K562 (cell line): Measurements from ENCODE around the gene OR13C4. TPM values are rescaled to one million over a fixed set of nuclear protein-coding genes. Genes with fewer than 3 reads are reported as not detected.

Source experiments
- ATAC-seq: fragments of 200-7000 bp; cut with Tn5 transposase; 3 replicates; pipeline ENCODE4 v1.9.1; 2020; ENCODE audit warnings: moderate library complexity
- BruUV-seq: library from RNA; stranded (reverse); fragments of 400-500 nt; replicated peaks from 2 replicates; lab custom pipeline; 2021; lab: Mats Ljungman, UMichigan
- CTCF ChIA-PET: fragments of 300-600 bp; formaldehyde crosslinking; extraction: SDS; loops from one replicate; lab custom pipeline; 2021; ENCODE audit warnings: low intra/inter-chr PET ratio; lab: Yijun Ruan, JAX
- POLR2A ChIA-PET: fragments of 300-600, 350-650 bp; sonication (Branson Sonifier 250); formaldehyde crosslinking; extraction: SDS; loops from one replicate; lab custom pipeline; 2021; ENCODE audit warnings: antibody characterized with exemption, inconsistent platforms; lab: Yijun Ruan, JAX
- DNase-seq, 4 experiments: peaks; one replicate each; pipeline versions ENCODE4 v3.0.0 to v3.0.0-alpha.2; 2011 to 2018; ENCODE audit warnings: low spot score in 3 of 4, mixed read lengths in 3 of 4; ENCODE audit errors: extremely low read depth in 1 of 4
- FAIRE-seq: peaks from 2 replicates; lab custom pipeline; 2011; peaks lifted over from hg19 to GRCh38; lab: Jason Lieb, UNC
- H2AFZ ChIP-seq: 2 replicates; pipeline ENCODE4 v1.6.0; 2011; ENCODE audit warnings: low read depth, low read length, control low read depth, inconsistent platforms
- H3K27ac ChIP-seq: fragments of 200-600 bp; 3 replicates; pipeline ENCODE4 v1.8.0; 2011; ENCODE audit warnings: low read depth, mild to moderate bottlenecking, control low read depth, inconsistent platforms, low read length, moderate library complexity, mixed read lengths; ENCODE audit errors: extremely low read depth
- H3K27me3 ChIP-seq, 2 experiments: fragments of 300-600 bp in 1 of 2; 2 replicates in 1 of 2; 3 replicates in 1 of 2; pipeline versions ENCODE4 v1.6.0 to v1.8.0; 2011; ENCODE audit warnings: inconsistent platforms in 2 of 2, low read length in 2 of 2, mild to moderate bottlenecking in 1 of 2, mixed read lengths in 1 of 2, moderate library complexity in 1 of 2; ENCODE audit not compliant: control insufficient read depth in 2 of 2, insufficient read depth in 2 of 2
- H3K36me3 ChIP-seq: fragments of 300-600 bp; 3 replicates; pipeline ENCODE4 v1.8.0; 2011; ENCODE audit warnings: mild to moderate bottlenecking, low read length, inconsistent platforms; ENCODE audit not compliant: control insufficient read depth, insufficient read depth
- H3K4me1 ChIP-seq, 2 experiments: fragments of 200-600 bp in 1 of 2; replicated peaks in 1 of 2; 2 replicates in 1 of 2; 3 replicates in 1 of 2; pipeline versions ENCODE4 v1.5.1 to v1.8.0; 2011; ENCODE audit warnings: inconsistent platforms in 2 of 2, low read length in 2 of 2, mild to moderate bottlenecking in 1 of 2, mixed read lengths in 1 of 2, moderate library complexity in 1 of 2; ENCODE audit not compliant: control insufficient read depth in 2 of 2, insufficient read depth in 2 of 2
- H3K4me2 ChIP-seq: 2 replicates; pipeline ENCODE4 v1.6.1; 2011; ENCODE audit warnings: low read length, control low read depth, inconsistent platforms, mixed read lengths; ENCODE audit not compliant: insufficient read depth
- H3K4me3 ChIP-seq: fragments of 200-600 bp; sonication (generic), shearing (Covaris generic); 2 replicates; pipeline ENCODE4 v1.5.1; 2016; ENCODE audit warnings: control low read depth, inconsistent platforms
- H3K79me2 ChIP-seq: fragments of 200-600 bp; 3 replicates; pipeline ENCODE4 v1.8.0; 2011; ENCODE audit warnings: low read length, inconsistent platforms; ENCODE audit not compliant: control insufficient read depth, insufficient read depth
- H3K9ac ChIP-seq, 2 experiments: 2 replicates each; pipeline versions ENCODE4 v1.6.0 to v1.6.1; 2011; ENCODE audit warnings: low read depth in 2 of 2, low read length in 2 of 2, control low read depth in 1 of 2, inconsistent platforms in 1 of 2, mild to moderate bottlenecking in 1 of 2, mixed read lengths in 1 of 2; ENCODE audit not compliant: insufficient read depth in 1 of 2
- H3K9me1 ChIP-seq: one replicate; pipeline ENCODE4 v1.6.0; 2011; ENCODE audit warnings: inconsistent platforms, mild to moderate bottlenecking, low read length, moderate library complexity; ENCODE audit not compliant: control insufficient read depth, insufficient read depth
- H3K9me3 ChIP-seq: replicated peaks from 2 replicates; pipeline ENCODE4 v1.5.1; 2011; ENCODE audit warnings: low read depth, low read length, inconsistent platforms; ENCODE audit not compliant: control insufficient read depth, insufficient read depth
- H4K20me1 ChIP-seq: replicated peaks from 2 replicates; pipeline ENCODE4 v1.6.1; 2011; ENCODE audit warnings: low read length, inconsistent platforms, mixed read lengths; ENCODE audit not compliant: control insufficient read depth, insufficient read depth
- ATF3 ChIP-seq, 2 experiments: fragments of 450-650 bp in 1 of 2; sonication (generic) in 1 of 2; formaldehyde crosslinking in 1 of 2; IDR thresholded peaks in 1 of 2; conservative IDR thresholded peaks in 1 of 2; 2 replicates each; pipeline versions ENCODE4 v1.6.1 to v1.8.1; 2016 to 2023; ENCODE audit warnings: mild to moderate bottlenecking in 2 of 2, moderate library complexity in 2 of 2, inconsistent platforms in 1 of 2, missing genetic modification reagents in 1 of 2
- BDP1 ChIP-seq: IDR thresholded peaks from 3 replicates; pipeline ENCODE4 v1.6.1; 2011; ENCODE audit not compliant: insufficient read length, insufficient read depth
- CSDE1 ChIP-seq, 2 experiments: fragments of 450-650 bp; IDR thresholded peaks; 2 replicates each; pipeline ENCODE4 v1.6.1; 2016; ENCODE audit warnings: mild to moderate bottlenecking in 1 of 2
- GABPB1 ChIP-seq: sonication (generic); formaldehyde crosslinking; IDR thresholded peaks from 2 replicates; pipeline ENCODE4 v1.8.0; 2022; ENCODE audit warnings: mild to moderate bottlenecking, missing genetic modification reagents
- KLF13 ChIP-seq: fragments of 450-650 bp; IDR thresholded peaks from 2 replicates; pipeline ENCODE4 v1.6.1; 2016; ENCODE audit warnings: missing genetic modification characterization, low read depth, mild to moderate bottlenecking, missing compliant biosample characterization, moderate library complexity, borderline replicate concordance
- LCOR ChIP-seq: sonication (generic); formaldehyde crosslinking; IDR thresholded peaks from 2 replicates; pipeline ENCODE4 v1.8.0; 2022; ENCODE audit warnings: mild to moderate bottlenecking, missing genetic modification reagents
- NFATC3 ChIP-seq: fragments of 450-650 bp; IDR thresholded peaks from 2 replicates; pipeline ENCODE4 v1.6.1; 2017; ENCODE audit warnings: mild to moderate bottlenecking
- NFRKB ChIP-seq: fragments of 450-650 bp; IDR thresholded peaks from 2 replicates; pipeline ENCODE4 v1.6.1; 2016; ENCODE audit warnings: low read depth
- REST ChIP-seq, 2 experiments: fragments of 450-650 bp; formaldehyde crosslinking in 1 of 2; IDR thresholded peaks; 2 replicates each; pipeline versions ENCODE4 v1.4.0 to v1.6.1; 2014 to 2020; ENCODE audit warnings: mild to moderate bottlenecking in 2 of 2, borderline replicate concordance in 1 of 2, low read depth in 1 of 2
- RNF2 ChIP-seq: sonication (generic); IDR thresholded peaks from 2 replicates; pipeline ENCODE4 v1.6.1; 2016
- ZNF174 ChIP-seq: fragments of 250-450 bp; sonication (Bioruptor Pico); IDR thresholded peaks from 2 replicates; pipeline ENCODE4 v1.4.0; 2020; ENCODE audit warnings: mild to moderate bottlenecking
- ZNF316 ChIP-seq: fragments of 450-650 bp; IDR thresholded peaks from 2 replicates; pipeline ENCODE4 v1.6.1; 2016
- ZNF75A ChIP-seq: fragments of 450-650 bp; formaldehyde crosslinking; IDR thresholded peaks from 2 replicates; pipeline ENCODE4 v1.4.0; 2020; ENCODE audit warnings: mild to moderate bottlenecking
- WGBS: fragments of 100-300 bp; shearing (Covaris generic); methylation state at CpG from one replicate; pipeline ENCODE4 v1.1.6; 2016; ENCODE audit warnings: low coverage, mixed read lengths; ENCODE audit not compliant: insufficient coverage; ENCODE audit errors: missing lambda C conversion rate; 5-methylcytosine and 5-hydroxymethylcytosine counted together
- in situ Hi-C: fragments of 300-500 bp; cut with MboI; formaldehyde crosslinking; loops from 4 replicates; pipeline ENCODE4 v1.15.0; 2018; ENCODE audit warnings: inconsistent platforms, mixed read lengths
- intact Hi-C: fragments of 100-400 bp; cut with micrococcal nuclease; formaldehyde crosslinking; loops from 2 replicates; pipeline ENCODE4 v1.14.2; 2022
- polyA plus RNA-seq, 8 experiments: library from polyadenylated mRNA; depleted of rRNA in 4 of 8; stranded (reverse) in 5 of 8; unstranded in 3 of 8; fragments of >200 nt; fragmentation: Nextera tagmentation in 2 of 8; fragmentation: Illumina TruSeq in 1 of 8; extraction: Ambion mirVana in 2 of 8; extraction: Trizol in 1 of 8; gene quantifications; 2 replicates each; pipeline versions ENCODE4 v1.2.1 to v1.2.3, GENCODE V29; 2011 to 2014; ENCODE audit warnings: inconsistent platforms in 1 of 8, missing spikeins in 1 of 8
- total RNA-seq, 7 experiments: library from RNA; depleted of rRNA in 6 of 7; stranded (reverse); fragments of >200 nt in 6 of 7; fragmentation: Illumina TruSeq in 2 of 7; extraction: Trizol in 2 of 7; gene quantifications; 2 replicates each; pipeline versions ENCODE4 v1.2.1 to v1.2.3, GENCODE V29; 2011 to 2021; ENCODE audit warnings: low replicate concordance in 1 of 7

The OR13C4 gene
- total and polyA plus RNA-seq, 9 of the 15 experiments (the other 6 are each of a cell fraction or from before 2014, with no cell fraction given), result not detected

- H4K20me1 ChIP-seq, result no peaks in the 10 kb centered on the region
- ChIA-PET CTCF (no interaction called here), POLR2A (no interaction called here)
- H3K9me3 ChIP-seq, result no peaks in the 10 kb centered on the region
- DNase-seq (no peak), ATAC-seq (no peak), FAIRE-seq (no peak)
- no peaks in the 10 kb centered on the region for H3K9me1 ChIP-seq
- intact Hi-C loops, result no loop called here
- no peak overlapping the region for H2AFZ ChIP-seq
- in situ Hi-C loops, result no loop called here
- H3K4me3 ChIP-seq, result no peak overlapping the region
- H3K4me1 ChIP-seq, result no peaks in the 10 kb centered on the region
- no peaks in the 10 kb centered on the region for H3K36me3 ChIP-seq
- H3K9ac ChIP-seq, result no peak overlapping the region
- H3K4me2 ChIP-seq, result no peak overlapping the region
- H3K79me2 ChIP-seq, result no peaks in the 10 kb centered on the region
- WGBS, result 0% methylated on average over 2 of the region's 2 CpGs
- no peak overlapping the region for H3K27ac ChIP-seq
- H3K27me3 ChIP-seq, result no peaks in the 10 kb centered on the region
- no TSS peak for BruUV-seq
- no peak for TF ChIP-seq ZNF174 (CRISPR knock-in tag)
- no peak for TF ChIP-seq ZNF316
- TF ChIP-seq KLF13 (tag), result no peak
- TF ChIP-seq NFATC3, result no peak
- no peak for TF ChIP-seq ZNF75A
- no peak for TF ChIP-seq RNF2
- TF ChIP-seq LCOR (CRISPR knock-in tag), result no peak
- TF ChIP-seq CSDE1 (IDR thresholded peaks at IDR 0.05), result no peak
- no peak for TF ChIP-seq NFRKB
- no peak for TF ChIP-seq REST (IDR thresholded peaks at IDR 0.05; ENCODE audit: borderline replicate concordance)
- TF ChIP-seq REST (CRISPR knock-in tag; IDR thresholded peaks at IDR 0.05; ENCODE audit: low read depth), result no peak
- no peak for TF ChIP-seq BDP1
- TF ChIP-seq ATF3 (IDR thresholded peaks at IDR 0.05), result no peak
- no peak for TF ChIP-seq ATF3 (CRISPR knock-in tag; conservative IDR thresholded peaks at IDR 0.05)
- TF ChIP-seq GABPB1 (CRISPR knock-in tag), result no peak
Measured at GRCh38 chr9:104575456-104575855, 48.4 kb upstream of the OR13C4 start.
